HEK293T (cell line): ENCODE data around the gene BACH2.
"Not testable (repeated sequence)": the region's sequence is repeated elsewhere in the genome, so short reads cannot be mapped to it uniquely, and the experiment has no call there.

ENCODE experiments used
- CTCF ChIA-PET: fragments of 350-600 bp; formaldehyde crosslinking; extraction: SDS; loops from one replicate; lab custom pipeline; 2021; ENCODE audit warnings: antibody characterized with exemption, inconsistent platforms; lab: Yijun Ruan, JAX
- POLR2A ChIA-PET: fragments of 350-600 bp; formaldehyde crosslinking; extraction: SDS; loops from one replicate; lab custom pipeline; 2020; ENCODE audit warnings: antibody characterized with exemption, inconsistent platforms; lab: Yijun Ruan, JAX
- DNase-seq: peaks from one replicate; pipeline ENCODE4 v3.0.0; 2012; ENCODE audit warnings: mixed read lengths; ENCODE audit errors: extremely low spot score
- ARNT ChIP-seq: fragments of 450-650 bp; IDR thresholded peaks from 2 replicates; pipeline ENCODE4 v1.6.1; 2017; ENCODE audit warnings: mild to moderate bottlenecking
- BHLHE40 ChIP-seq: fragments of 450-650 bp; IDR thresholded peaks from 2 replicates; pipeline ENCODE4 v1.6.1; 2016; ENCODE audit warnings: mild to moderate bottlenecking, moderate library complexity, borderline replicate concordance
- CTBP1 ChIP-seq: fragments of 450-650 bp; IDR thresholded peaks from 2 replicates; pipeline ENCODE4 v1.6.1; 2016; ENCODE audit warnings: borderline replicate concordance
- ELF4 ChIP-seq: fragments of 450-650 bp; IDR thresholded peaks from 2 replicates; pipeline ENCODE4 v1.6.1; 2017; ENCODE audit warnings: antibody characterized with exemption
- FOXA1 ChIP-seq: fragments of 450-650 bp; IDR thresholded peaks from 2 replicates; pipeline ENCODE4 v1.6.1; 2016; ENCODE audit warnings: mild to moderate bottlenecking
- FOXK2 ChIP-seq: fragments of 450-650 bp; IDR thresholded peaks from 2 replicates; pipeline ENCODE4 v1.6.1; 2016; ENCODE audit warnings: mild to moderate bottlenecking
- FOXM1 ChIP-seq: fragments of 450-650 bp; IDR thresholded peaks from 2 replicates; pipeline ENCODE4 v1.6.1; 2017; ENCODE audit warnings: mild to moderate bottlenecking, borderline replicate concordance
- HDGF ChIP-seq: fragments of 450-650 bp; IDR thresholded peaks from 2 replicates; pipeline ENCODE4 v1.6.1; 2017; ENCODE audit warnings: antibody characterized with exemption, borderline replicate concordance
- L3MBTL2 ChIP-seq: fragments of 450-650 bp; conservative IDR thresholded peaks from 2 replicates; pipeline ENCODE4 v1.6.1; 2016; ENCODE audit warnings: mild to moderate bottlenecking
- LEF1 ChIP-seq: fragments of 450-650 bp; IDR thresholded peaks from 2 replicates; pipeline ENCODE4 v1.6.1; 2017; ENCODE audit warnings: mild to moderate bottlenecking, borderline replicate concordance
- NFRKB ChIP-seq: fragments of 450-650 bp; IDR thresholded peaks from 2 replicates; pipeline ENCODE4 v1.6.1; 2016; ENCODE audit warnings: mild to moderate bottlenecking, moderate library complexity
- SP1 ChIP-seq: fragments of 450-650 bp; IDR thresholded peaks from 2 replicates; pipeline ENCODE4 v1.6.1; 2017
- SUZ12 ChIP-seq: fragments of 450-650 bp; IDR thresholded peaks from 2 replicates; pipeline ENCODE4 v1.6.1; 2016; ENCODE audit warnings: mild to moderate bottlenecking
- TARDBP ChIP-seq: fragments of 450-650 bp; IDR thresholded peaks from 2 replicates; pipeline ENCODE4 v1.6.1; 2016
- ZNF384 ChIP-seq: fragments of 450-650 bp; IDR thresholded peaks from 2 replicates; pipeline ENCODE4 v1.6.1; 2016
- TF ChIP-seq, protein P1 (sequence below): fragments of 450-650 bp; IDR thresholded peaks from 2 replicates; pipeline ENCODE4 v1.6.1; 2016

Gene BACH2

DNA sequence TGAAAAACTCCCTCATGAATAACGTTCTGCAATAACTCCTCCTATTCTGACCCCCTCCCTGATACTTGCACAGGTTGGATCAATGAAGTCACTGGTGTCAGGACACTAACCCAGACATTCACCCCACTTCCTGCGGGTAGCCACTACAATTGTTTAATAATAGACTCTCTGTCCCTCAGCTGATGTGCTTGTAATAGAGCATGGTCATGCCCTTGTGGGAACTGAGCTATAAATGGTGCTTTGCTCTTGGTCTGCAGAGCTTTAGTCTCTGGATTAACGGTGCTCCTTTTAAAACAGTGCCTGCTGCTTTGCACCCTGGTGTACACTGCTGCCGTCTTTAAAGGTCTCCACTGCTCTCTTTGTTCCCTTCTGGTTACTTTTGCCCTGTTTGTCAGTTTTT is 127.3 kb downstream of the BACH2 start:
- ChIA-PET CTCF (interaction anchor here (1.2 kb wide), 1 partner anchor 8 kb away, joined by 4 read pairs; no protein-coding TSS in a partner anchor), POLR2A (interaction anchor here (1.0 kb wide), 1 partner anchor 8 kb away, joined by 3 read pairs; no protein-coding TSS in a partner anchor)
- TF ChIP-seq CTBP1 (no peak), LEF1 (no peak), TARDBP (no peak), L3MBTL2 (no peak), SUZ12 (no peak), FOXA1 (no peak), NFRKB (no peak), SP1 (no peak), HDGF (no peak), BHLHE40 (no peak), ELF4 (no peak), ARNT (no peak), ZNF384 (no peak), FOXM1 (no peak), FOXK2 (no peak)
- TF ChIP-seq, protein P1, sequence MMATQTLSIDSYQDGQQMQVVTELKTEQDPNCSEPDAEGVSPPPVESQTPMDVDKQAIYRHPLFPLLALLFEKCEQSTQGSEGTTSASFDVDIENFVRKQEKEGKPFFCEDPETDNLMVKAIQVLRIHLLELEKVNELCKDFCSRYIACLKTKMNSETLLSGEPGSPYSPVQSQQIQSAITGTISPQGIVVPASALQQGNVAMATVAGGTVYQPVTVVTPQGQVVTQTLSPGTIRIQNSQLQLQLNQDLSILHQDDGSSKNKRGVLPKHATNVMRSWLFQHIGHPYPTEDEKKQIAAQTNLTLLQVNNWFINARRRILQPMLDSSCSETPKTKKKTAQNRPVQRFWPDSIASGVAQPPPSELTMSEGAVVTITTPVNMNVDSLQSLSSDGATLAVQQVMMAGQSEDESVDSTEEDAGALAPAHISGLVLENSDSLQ: no peak
- DNase-seq: no peak

DNA sequence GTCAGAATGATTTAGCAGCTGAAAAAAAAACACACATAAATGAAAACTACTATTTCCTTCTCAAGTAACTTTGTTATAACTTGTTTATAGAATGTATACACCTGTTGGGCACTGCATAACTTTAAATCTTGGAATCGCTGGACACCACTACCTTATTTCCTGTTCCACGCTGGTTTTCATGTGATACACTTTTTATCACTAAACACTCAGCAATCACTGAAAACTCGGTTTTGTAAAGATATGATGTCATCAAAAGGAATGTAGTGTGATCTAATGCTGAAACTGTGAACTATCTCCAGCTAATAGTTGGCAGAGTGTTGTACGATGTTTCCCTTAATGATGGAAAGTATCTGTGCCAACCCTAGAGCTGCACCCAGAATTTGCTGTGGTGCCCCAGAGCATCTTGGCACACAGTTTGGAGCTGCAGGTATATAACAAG is 127.9 kb downstream of the BACH2 start:
- CTCF ChIA-PET: interaction anchor here (1.2 kb wide), 1 partner anchor 9 kb away, joined by 4 read pairs; no protein-coding TSS in a partner anchor
- TF ChIP-seq FOXM1 (no peak), CTBP1 (no peak), TARDBP (no peak), BHLHE40 (no peak), L3MBTL2 (no peak), FOXK2 (no peak), ARNT (no peak), ZNF384 (no peak), SP1 (no peak), HDGF (no peak), FOXA1 (no peak), SUZ12 (no peak)
- TF ChIP-seq, protein P1: no peak
- DNase-seq: no peak
- POLR2A ChIA-PET: interaction anchor here (1.0 kb wide), 1 partner anchor 8 kb away, joined by 3 read pairs; no protein-coding TSS in a partner anchor

DNA sequence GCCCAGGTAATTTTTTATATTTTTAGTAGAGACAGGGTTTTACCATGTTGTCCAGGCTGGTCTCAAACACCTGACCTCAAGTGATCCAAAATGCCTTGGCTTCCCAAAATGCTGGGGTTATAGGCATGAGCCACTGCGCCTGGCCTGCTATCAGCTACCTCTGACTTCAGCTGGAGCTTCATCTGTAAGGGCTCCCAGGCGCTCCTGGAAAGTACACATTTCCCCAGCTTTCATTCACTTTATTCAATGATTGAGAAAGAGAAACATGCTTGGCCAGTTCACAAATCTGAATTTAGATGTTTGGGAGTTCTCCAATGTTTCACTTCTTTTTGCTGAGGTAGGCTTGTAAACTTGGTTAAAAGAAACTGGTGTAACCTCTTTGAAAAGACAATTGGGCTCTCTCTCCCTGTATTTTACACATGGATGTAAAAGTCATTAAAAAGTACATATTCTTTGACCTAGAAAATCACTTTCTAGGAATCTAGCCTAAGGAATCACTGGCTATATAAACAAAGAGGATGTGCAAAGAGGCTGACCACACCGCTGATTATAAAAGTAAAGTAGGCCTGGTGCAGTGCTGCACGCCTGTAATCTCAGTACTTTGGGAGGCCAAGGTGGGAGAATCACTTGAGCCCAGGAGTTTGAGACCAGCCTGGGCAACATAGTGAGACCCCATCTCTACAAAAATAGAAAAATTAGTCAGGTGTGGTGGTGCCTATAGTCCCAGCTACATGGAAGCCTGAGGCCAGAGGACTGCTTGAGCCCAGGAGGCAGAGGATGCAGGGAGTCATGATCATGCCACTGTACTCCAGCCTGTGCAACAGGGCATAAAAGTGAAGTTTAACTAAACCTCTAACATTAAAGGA is 128.9 kb downstream of the BACH2 start:
- no peak for DNase-seq
- TF ChIP-seq HDGF: no peak
- no peak for TF ChIP-seq FOXK2
- CTCF ChIA-PET: no interaction called here
- POLR2A ChIA-PET: no interaction called here

DNA sequence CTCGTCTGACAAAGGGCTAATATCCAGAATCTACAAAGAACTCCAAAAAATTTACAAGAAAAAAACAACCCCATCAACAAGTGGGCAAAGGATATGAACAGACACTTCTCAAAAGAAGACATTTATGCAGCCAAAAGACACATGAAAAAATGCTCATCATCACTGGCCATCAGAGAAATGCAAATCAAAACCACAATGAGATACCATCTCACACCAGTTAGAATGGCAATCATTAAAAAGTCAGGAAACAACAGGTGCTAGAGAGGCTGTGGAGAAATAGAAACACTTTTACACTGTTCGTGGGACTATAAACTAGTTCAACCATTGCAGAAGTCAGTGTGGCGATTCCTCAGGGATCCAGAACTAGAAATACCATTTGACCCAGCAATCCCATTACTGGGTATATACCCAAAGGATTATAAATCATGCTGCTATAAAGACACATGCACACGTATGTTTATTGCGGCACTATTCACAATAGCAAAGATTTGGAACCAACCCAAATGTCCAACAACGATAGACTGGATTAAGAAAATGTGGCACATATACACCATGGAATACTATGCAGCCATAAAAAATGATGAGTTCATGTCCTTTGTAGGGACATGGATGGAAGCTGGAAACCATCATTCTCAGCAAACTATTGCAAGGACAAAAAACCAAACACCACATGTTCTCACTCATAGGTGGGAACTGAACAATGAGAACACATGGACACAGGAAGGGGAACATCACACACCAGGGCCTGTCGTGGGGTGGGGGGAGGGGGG is 130.3 kb downstream of the BACH2 start:
- POLR2A ChIA-PET, DNase-seq, CTCF ChIA-PET: not testable (repeated sequence)

DNA sequence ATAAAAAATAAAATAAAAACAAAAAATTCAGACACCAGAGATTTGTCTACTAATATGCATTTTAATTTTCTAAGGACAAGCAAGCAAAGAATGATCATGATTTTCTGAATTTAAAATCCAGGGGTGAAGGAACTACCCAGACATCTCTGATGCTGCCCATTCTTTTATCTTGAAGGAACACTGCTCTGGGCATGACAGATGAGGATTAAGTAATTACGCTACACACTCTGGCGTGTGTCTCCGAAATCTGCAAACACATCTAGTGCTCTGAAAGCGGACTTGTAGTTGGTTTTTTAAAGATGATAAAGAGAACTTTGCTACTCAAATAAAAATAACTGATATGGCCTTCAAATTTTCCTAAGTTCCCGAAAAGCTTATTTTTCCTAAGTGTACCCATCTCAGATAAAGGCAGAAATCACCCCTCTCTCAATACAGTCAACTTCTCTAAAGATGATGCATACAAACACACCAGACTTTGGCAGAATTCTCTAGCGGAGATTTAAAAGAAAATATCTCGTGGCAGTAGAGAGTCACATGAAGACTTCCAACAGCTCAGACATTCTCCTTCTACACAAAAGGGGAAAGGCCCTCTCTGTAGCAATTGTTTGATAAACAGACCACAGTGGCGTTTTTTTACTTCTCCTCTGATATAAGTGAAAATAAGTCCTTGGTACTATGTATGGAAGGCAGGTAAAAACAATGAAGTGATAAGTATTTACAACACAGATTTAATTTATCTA is 133.8 kb downstream of the BACH2 start:
- CTCF ChIA-PET: no interaction called here
- no peak for TF ChIP-seq SP1
- TF ChIP-seq FOXM1: no peak
- TF ChIP-seq LEF1: no peak
- no peak for TF ChIP-seq L3MBTL2
- no peak for TF ChIP-seq CTBP1
- TF ChIP-seq SUZ12: no peak
- no peak for TF ChIP-seq BHLHE40
- no peak for TF ChIP-seq ARNT
- TF ChIP-seq ZNF384: no peak
- no peak for TF ChIP-seq FOXK2
- no peak for TF ChIP-seq FOXA1
- no peak for TF ChIP-seq HDGF
- no peak for DNase-seq
- POLR2A ChIA-PET: no interaction called here

DNA sequence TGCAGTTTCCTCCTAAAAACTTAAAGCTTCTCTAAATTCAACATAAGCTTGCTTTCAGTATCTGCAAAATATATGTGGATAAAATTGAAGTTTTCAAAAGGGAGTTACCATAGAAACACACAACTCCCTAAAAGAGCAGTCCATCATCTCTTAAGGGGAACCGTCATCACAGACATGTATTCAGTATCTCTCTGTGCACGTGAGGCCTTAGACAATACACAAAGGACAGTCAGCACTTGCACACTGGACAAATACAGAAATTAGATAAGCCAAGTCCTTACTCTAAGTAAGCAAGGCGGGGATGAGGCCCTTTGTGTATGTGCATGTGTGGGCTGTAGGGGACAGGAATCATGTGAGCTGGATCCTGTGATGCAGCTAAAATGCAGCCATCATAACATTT is 136.6 kb downstream of the BACH2 start:
- no peak for DNase-seq
- CTCF ChIA-PET: interaction anchor here (1.0 kb wide), 1 partner anchor 219 kb away, joined by 5 read pairs; no protein-coding TSS in a partner anchor
- no peak for TF ChIP-seq HDGF
- no peak for TF ChIP-seq CTBP1
- TF ChIP-seq BHLHE40: no peak
- no peak for TF ChIP-seq ARNT
- TF ChIP-seq SP1: no peak
- TF ChIP-seq SUZ12: no peak
- TF ChIP-seq TARDBP: no peak
- POLR2A ChIA-PET: no interaction called here
